ENCODE results near the gene HAX1. TPM values are rescaled to one million over a fixed set of nuclear protein-coding genes. Genes with fewer than 3 reads are reported as not detected.
A peak's percentile ranks its signal among the peaks of the same experiment; 100 is the strongest.

The HAX1 gene
- total and polyA plus RNA-seq, 2 experiments from 2014 or later: 73.2 to 92.0 TPM

- TF ChIP-seq REST (IDR thresholded peaks at IDR 0.05; ENCODE audit: unreplicated experiment) (no peak), STAT1 (IDR thresholded peaks at IDR 0.05; ENCODE audit: unreplicated experiment) (no peak)
These were observed 8.7 kb upstream of the HAX1 start (continued) for GRCh38 chr1:154263465-154264332.

GRCh38 chr1:154264454-154264853 lies 8.0 kb upstream of the HAX1 start:
- H3K9me2 ChIP-seq (ENCODE audit: insufficient read depth): no peaks in the 10 kb centered on the region
- no peak overlapping the region for H2AFZ ChIP-seq
- no peaks in the 10 kb centered on the region for H3K9me3 Mint-ChIP-seq
- H3K27ac ChIP-seq (ENCODE audit: low read depth): peak overlapping the region; percentile 47; the same call in 1 of the 2 replicates
- H3F3A ChIP-seq (replicated peaks; ENCODE audit: low read depth): peaks cover 44% of the 10 kb centered on the region
- no peak overlapping the region for H3K4me2 ChIP-seq
- no peak overlapping the region for H3K4me3 Mint-ChIP-seq
- H3K4me1 ChIP-seq (ENCODE audit: insufficient read depth): no peaks in the 10 kb centered on the region
- H3K79me2 ChIP-seq (replicated peaks; ENCODE audit: insufficient read depth): peaks cover 31% of the 10 kb centered on the region
- H3K36me3 ChIP-seq (ENCODE audit: insufficient read depth): peaks cover 67% of the 10 kb centered on the region
- H3K4me3 ChIP-seq: no peak overlapping the region
- peaks cover 75% of the 10 kb centered on the region for H3K36me3 Mint-ChIP-seq (ENCODE audit: low read depth)
- no peak for DNase-seq (ENCODE audit: low spot score)
- ATAC-seq: no peak
- H4K20me1 ChIP-seq (replicated peaks; ENCODE audit: insufficient read depth): peaks cover 38% of the 10 kb centered on the region
- H3K27me3 Mint-ChIP-seq (ENCODE audit: insufficient read depth, low read depth, poor library complexity): no peaks in the 10 kb centered on the region
- no peak overlapping the region for H3K27ac Mint-ChIP-seq
- no peaks in the 10 kb centered on the region for H3K4me1 Mint-ChIP-seq
- H3K27me3 ChIP-seq (ENCODE audit: insufficient read depth): no peaks in the 10 kb centered on the region
- TF ChIP-seq CTCF (conservative IDR thresholded peaks at IDR 0.05; ENCODE audit: low read depth in 2 of 2) (no peak), ZNF462 (CRISPR knock-in tag; IDR thresholded peaks at IDR 0.05) (no peak), EZH2phosphoT487 (IDR thresholded peaks at IDR 0.05; ENCODE audit: unreplicated experiment) (no peak), REST (IDR thresholded peaks at IDR 0.05; ENCODE audit: unreplicated experiment) (no peak), EZH2 (IDR thresholded peaks at IDR 0.05; ENCODE audit: low read depth, unreplicated experiment) (no peak), ZNF331 (CRISPR knock-in tag; IDR thresholded peaks at IDR 0.05; ENCODE audit: low read depth) (no peak), POLR2AphosphoS5 (IDR thresholded peaks at IDR 0.05; ENCODE audit: low read depth) (no peak)
